NCI-H774 (cell line): ENCODE measurements around the gene WDR76.

Experiments
- DNase-seq: peaks from one replicate; lab custom pipeline; 2025; lab: John Stamatoyannopoulos, UW

The WDR76 gene

DNA sequence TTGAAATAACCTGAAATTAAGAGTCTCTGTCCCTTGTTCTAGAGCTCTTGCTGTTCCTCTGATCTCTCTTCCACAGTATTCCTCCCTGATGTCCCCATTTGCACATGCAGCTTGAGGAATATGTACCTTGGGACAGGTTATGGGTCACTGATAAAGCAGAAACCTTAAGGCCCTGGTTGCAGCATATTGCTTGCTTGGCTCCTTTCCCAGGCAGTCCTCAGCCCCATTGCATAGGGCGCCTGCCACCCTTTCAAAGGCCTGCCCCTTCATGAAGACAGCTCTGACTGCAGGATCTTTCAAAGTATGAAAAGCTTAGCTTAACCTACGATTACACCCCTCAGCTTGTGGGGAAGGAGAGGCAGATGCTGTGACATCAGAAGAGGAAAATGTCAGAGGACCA is 51.6 kb downstream of the WDR76 start:
- no peak for DNase-seq

DNA sequence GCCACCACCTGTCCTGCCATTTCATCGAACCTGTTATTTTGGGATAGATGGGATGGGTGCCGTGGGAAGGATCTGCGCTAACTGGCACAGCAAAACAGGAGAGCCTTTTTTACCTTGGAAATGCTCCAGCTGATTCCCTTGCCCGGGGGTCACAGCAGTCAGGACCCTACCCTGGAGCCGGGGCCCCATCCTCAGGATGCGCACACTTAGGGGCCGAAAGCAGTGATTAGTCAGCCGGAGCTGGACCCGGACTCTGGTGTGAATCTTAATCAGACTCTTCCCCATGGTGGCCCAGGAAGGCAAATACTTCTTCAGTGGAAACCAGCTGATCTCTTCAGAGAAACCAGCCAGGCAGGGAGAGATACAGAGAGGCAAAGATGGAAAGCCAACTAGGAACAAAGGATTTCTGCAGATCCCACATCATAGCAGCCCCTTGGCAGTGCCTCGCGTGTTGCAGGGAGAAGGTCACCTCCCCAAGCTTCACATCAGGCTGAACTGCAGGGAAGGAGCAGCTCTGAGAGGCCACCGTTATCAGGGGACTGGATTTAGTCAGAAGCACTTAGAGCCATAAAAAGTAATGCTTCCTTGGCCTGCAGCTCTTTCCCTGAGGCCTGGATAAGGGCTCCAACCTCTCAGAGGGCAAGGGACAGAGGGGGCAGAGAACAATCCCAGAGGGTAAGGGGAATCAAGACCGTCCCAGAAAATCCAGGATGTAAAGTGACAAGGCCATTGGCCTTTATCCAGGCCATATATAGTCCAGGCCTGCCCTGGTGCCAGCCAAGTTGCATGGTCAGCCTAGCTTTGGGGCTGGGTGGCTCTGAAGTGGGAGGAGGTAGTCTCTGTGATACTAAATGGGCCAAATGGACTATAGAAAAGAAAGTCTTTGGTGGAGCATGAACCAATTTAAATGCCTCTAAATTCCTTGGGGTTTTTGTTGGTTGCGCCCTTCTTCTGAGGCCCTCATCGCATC is 52.9 kb downstream of the WDR76 start:
- DNase-seq = no peak

DNA sequence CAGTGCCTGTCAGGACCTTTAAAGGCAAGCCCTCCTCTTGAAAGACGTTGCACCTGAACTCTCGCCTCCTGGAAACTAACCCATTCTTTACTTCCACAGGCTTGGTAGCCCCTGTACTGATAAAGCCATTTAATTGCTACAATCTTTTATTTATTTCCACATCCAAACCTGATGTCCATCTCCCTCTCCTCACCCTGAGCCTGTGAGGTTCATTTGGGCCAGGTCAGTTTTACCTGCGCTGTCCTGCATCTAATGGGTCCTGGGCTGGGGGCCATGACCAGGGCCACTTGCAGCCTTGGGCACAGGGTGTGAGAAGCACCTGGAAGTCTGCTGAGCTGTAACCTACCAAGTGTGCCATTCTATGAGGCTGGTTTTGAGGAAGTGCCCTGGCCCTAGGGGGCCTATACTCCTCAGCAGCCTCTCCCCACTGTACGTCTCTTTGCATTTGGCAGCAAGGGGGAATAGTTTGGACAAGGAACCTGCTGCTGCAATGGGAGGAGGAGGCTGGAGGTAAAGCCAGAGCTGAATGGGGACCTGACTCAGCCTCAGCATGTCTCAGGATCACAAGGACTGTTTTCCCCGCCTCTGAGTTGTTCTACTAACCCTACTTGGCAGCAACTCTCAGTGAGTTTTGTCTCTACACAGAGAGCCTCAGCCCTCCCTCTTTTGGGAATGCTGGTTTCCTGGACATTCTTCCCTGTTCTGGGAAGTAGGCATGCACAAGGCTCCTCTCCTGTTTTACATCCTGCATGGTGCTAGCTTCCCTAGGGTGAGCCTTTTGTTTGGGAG is 53.8 kb downstream of the WDR76 start:
- DNase-seq = no peak

DNA sequence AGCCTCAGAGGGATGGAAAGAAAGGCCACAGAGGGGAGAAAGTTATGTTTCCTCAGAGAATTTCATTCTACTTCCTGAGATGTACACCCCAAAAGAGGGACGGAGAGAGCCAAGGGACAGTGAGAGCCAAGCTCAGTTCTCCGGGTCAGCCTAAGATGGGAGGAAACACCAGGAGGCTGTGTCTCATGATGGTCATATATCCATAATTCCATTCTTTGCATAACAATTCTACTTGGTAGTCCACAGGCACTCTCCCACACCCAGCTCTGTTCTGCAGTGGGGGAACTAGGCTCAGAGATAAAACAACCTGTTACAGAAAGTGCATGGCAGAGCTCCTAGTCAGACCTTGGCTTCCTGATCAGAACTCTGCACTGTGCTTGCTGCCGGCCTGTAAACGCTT is 54.4 kb downstream of the WDR76 start:
- no peak for DNase-seq

DNA sequence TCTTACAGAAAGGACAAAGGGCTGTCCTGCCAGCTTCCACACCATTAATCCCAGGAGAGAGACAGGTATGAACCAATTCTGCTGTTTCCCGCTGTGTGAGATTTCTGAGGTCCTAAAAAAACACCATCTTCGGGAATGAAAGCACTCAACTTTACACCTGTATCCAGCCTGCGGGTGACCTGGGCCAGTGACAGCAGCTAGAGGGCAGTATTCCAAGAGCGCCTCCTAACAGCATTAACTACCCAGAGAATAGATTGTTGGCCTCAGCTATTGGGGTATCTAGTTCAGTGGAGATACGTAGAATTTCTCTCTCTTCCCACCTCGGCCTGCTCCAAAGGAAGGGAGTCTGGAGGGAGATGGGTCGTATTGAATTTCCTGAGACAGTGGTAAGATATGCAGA is 55.1 kb downstream of the WDR76 start:
- DNase-seq = no peak

DNA sequence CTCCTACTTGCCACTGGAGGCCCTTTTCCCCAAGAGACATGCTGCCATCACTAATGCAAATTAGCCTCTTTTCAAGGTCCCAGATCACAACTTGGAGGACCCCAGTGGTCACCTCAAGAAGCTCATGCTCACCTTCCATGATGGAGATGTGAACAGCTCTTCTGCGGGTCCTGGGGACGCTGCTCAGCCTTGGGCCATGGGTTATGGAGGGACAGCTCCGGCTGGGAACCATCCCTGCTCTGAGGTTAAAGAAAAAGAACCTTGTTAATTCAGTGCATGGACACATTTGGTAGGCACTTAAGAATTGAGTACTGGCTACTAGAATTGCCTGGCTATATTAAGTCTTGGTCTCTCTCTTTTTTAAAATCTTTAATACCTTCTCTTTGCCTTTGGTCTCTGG is 56.8 kb downstream of the WDR76 start:
- DNase-seq = no peak

DNA sequence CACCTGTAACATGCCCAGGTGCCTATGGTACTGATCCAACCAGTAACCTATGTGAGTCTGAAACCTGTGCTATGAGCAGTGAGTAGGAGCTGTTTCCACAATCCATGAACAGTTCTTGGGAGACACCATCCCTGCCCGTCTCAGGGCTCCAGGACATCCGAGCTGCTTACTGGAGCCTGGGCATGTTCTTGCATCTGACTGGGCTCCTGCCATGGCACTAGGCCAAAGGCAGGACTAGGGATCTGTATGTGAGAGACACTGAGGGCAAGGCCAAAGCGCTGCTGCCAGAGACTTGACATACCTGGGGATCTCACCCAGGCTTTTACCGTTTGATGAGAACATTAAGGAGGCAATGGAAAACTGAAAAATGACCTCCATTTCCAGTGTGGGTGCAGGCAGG is 59.8 kb downstream of the WDR76 start:
- no peak for DNase-seq

DNA sequence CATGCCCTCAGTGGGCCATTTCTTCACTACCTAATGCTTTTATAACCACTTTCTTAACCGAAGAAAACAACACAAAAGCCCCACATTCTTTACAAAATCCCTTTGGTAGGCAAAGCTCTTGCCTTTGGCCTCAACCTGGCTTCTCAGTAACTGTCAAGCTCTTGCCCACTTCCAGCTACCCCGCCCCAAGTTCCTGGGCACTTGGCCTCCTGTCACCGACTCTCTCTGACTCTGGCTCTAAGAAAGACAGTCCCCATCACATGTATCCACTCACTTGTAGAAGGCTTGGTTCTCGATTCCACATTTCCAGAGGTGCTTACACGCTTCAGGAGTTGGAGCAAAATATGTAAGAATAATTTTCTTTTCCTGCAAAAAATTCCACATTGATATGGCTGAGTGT is 61.1 kb downstream of the WDR76 start:
- DNase-seq = no peak

DNA sequence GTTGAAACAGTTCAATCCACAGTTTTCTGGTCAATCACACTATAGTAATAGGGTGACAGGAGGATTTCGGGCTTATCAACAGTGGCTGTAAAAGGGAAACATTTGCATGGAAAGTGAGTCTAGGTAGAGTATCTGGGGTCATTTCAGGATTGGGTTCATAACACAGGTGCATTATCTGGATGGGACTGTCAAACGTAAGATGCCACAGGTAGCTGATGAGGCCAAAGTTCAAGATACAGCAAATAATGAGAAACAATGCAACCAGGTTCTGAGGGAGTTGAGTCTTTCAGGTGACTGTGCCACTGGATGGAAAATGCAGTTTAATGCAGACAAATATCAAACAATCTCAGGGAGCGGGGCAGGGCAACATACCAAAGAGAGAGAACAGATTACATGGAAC is 62.2 kb downstream of the WDR76 start:
- no peak for DNase-seq

DNA sequence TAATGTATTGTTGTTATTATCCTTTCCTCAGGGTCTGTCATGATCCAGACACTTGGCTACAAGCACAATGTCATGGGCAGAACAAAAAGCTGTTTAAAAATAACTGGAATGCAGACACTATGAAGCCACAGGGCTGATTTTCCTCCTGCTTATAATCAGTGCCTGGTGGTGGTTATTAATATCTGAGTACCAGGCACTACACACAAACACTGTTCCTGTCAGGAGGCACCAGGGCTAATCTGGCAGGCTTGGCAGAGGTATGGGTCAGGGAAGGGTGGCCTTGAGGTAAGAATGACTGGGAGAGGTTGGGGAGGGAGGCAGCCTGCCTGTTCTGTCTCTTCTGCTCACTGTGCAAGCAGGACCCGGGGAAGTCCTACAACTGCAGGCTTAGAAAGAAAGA is 67.2 kb downstream of the WDR76 start:
- no peak for DNase-seq

DNA sequence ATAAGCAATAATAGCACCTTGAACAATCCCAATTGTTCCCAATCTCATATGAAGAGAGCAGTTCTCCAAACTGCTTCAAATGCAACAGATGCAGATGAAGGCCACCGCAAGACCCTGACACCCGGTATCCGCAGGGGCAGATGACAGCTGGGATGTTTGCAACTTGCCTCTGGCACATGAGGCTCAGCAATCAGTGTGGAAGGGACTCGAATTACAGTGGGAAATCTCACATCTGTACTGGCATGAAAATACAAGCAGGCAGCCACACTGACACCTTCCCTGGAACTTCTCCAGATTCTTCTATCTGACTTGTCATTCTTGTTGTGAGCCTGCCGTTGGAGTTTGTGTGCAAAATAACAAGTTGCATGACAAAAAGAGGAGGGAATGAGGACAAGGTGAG is 68.8 kb downstream of the WDR76 start:
- no peak for DNase-seq

DNA sequence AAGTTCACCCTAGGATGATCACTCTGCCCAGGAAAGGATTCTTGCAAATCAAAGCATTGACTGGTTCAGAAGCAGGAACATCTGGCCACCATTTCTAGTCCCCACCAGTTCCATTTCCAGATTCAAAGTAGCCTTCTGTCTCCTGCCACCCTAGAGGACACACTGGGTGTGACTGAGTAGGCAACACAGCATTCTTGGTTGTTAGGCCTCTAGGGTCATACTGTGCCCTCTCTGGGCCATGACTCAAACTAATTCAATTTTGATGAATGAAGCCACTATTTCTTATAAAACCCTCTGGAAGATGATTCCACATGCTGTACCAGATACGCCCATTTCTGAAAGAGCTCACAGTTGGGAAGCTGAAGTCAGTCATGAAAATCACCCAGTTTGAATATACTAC is 69.7 kb downstream of the WDR76 start:
- DNase-seq = no peak

DNA sequence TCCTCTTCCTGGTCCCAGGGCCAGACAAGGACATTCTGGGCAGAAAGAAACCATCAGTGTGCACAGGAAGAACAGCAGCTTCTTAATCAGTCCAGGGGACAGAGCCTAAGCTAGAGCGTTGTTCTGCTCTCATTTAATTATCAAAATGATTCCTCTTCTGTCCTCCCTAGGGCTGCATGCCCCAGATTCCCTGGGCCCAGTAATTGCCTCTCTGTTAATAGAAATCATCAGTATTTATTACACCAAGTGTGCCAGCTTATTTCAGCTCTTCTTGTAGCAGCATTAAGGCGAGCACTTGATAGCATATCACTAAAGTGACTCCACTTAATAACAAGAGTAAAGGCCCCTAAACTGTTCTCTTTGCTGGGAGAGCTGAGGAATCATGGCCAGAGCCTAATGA is 72.1 kb downstream of the WDR76 start:
- DNase-seq = no peak

DNA sequence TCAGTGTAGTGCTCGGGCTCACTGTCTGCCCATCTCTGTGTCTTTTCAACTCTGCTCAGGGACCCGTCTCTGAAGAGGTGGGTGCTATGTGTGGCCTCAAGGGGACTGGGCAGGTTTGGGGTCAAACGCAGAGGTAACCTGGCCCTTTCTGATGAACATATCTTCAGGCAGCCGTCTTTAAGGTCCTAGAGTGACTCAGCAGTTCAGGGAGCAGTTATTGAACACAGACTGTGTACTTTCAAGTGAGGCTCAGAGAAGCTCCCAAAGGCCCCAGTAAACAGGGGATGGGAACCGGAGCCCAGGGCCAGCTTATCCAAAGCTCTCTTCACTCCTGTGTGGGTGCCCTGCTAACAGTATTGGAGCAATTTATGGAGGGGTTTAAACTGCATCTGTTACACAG is 73.1 kb downstream of the WDR76 start:
- DNase-seq = no peak

DNA sequence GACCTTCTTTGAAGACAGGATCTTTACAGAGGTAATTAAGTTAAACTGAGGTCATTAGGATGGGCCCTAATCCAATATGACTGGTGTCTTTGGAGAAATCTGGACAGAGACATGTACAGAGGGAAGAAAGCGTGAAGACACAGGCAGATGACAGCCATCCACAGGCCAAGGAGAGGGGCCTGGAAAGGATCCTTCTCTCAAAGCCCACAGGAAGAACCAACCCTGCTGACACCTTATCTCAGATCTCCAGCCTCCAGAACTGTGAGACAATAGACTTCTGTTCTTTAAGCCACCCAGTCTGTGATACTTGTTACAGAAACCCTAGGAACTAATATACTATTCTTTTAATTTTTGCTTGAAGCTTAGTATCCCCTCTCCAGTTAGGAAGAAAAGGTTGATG is 74.2 kb downstream of the WDR76 start:
- DNase-seq = no peak

DNA sequence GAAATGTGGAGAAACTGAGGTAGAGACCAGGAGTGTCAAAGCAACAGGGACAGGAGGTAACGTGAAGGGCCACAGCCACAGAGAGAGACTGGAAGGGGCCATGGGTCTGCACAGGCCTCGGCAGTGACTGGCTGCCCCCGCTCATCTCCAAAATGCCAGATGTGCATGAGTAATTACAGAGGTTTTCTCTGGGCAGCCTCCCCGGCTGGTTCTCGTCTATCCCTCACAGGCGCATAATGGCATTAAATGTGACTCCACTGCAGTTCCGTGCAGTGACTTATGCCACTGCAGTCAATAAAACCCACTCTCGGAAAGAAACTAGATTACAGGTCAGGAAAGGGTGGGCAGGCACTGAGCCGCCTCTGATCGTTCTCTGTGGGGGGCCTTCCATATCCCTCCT is 74.7 kb downstream of the WDR76 start:
- no peak for DNase-seq

DNA sequence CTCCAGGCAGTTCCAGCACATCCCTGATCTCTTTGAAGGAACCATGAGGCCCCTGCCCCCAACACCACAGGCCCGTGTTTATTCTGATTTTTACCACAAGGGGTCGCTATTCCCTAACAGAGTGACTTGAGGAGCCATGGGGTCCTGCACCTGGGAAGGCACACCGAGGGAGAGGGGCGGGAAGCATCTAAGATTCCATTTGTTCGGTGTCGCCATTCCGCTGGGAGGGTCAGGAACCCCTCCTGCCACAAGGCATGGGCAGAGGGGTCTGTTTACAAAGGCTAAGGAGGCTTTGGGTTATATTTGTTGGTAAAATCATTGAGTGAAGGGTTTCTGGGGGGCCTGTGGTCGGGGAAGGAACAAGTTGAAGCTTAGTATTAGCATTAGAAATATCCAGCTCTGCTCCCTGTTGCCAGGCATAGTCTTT is 77.1 kb downstream of the WDR76 start:
- DNase-seq = peak; percentile 41

DNA sequence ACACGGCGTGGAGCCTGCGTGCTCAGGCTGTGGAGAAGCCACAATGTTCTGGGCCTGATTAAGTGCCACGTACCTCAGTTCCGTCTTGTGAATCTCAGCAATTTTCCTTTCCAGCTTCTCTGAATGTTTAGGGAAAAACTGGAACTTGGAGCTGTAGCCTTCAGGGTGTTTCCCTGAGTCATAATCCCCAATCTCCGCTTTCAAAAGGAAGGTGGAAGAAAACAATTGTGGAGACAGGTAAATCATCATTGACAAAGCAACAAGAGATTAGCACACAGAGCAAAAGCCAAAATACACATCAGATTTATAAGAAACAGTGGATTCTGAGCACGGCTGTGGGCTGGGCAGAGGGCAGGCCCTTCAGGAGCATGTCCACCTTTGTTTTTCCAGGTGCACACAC is 79.0 kb downstream of the WDR76 start:
- no peak for DNase-seq

DNA sequence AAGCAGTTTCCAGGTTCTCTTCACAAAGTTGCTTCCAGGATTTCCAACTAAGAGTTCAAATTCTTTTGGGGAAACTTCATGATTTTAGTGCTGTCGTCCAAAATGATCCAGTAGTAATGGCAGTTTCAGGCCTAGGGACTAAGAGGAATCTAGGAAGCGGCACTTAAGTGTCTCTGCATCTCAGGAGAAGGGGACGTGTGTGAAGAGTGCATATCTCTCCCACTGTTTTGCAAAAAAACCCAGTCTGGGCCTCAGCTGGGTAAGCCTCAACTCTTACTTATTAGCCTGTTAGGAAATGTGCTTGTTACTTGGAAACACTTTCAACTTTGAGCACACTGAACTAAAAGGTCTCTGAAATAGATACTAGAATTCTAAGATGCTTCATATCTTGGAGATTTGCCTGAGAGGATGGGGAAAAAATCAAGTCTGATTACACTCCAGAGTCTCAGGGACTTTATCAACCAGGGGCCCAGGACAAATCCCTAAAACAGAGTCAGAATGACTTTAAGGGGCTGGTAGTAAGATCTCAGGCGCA is 81.8 kb downstream of the WDR76 start:
- no peak for DNase-seq

DNA sequence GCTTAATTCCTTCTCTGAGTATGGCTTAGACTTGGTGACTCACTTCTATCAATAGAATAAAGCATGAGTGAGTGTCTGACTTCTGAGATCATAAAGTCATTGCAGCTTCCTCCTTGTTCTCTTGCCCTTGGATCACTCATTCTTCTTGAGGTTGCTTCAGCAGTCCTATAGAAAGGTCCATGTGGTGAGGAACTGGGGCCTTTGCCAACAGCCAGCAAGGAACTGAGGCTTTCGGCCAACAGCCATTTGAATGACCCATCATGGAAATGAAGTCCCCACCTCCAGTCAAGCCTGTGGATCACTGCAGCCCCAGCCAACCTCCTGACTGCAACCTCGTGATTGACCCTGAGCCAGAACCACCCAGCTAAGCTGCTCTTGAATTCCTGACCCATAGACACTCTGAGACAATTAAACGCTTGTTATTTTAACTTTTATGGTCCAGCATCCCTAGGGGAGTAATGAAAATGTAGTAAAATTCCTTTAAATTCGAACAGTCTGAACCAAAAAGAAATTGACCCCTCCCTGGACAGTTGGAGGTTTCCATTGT is 84.5 kb downstream of the WDR76 start:
- DNase-seq = no peak

DNA sequence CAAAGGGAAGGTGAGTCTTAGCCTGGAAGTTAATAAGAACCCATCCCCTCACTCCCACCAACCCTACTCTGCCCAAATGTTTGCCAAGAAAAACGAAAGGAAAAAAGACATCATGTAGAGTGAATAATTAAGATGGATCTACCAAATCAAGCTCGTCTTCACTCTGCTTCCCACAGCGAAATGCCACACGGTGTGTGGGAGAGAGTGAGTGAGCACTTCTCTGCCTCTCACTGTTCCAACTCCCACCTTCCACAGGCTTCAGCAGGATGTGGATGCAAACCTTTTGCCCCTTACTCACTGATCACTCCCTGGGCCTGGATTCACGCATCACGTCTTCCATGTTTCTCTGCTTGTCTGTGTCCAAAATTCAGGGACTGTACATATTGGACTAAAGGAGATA is 85.4 kb downstream of the WDR76 start:
- no peak for DNase-seq

DNA sequence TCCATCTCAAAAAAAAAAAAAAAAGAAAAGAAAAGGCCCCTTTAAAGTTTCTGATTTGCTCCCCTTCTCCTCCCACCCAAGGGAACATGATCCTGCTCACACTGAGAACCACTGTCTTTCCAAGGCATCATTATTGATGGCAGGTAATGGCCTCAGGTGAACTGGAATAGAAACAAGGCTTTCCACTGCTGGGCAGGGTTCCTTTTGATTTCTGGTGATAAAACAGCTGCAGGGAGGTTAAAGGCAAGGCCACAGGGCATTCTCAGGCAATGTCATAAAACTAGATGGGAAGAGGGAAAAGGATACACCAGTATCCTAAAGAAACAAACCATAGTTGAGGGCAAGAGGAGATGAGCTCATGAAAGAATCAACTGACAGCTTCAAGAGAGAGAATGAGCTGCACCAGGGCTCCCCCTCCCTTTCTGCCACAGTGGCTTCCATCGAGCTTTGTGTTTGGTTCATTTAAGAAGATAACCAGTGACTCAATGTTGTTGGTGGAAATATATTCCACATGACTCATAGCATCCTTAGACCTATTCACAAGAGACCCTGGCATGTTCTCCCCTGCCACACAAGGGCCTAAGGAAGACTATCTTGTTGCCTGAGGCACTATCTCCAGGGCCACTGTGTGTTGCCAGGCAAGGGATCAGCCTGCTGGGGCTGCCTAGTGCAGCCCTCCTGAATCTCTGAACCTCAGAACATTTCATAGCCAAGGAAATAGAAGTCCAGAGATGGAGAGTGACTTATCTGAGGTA is 86.4 kb downstream of the WDR76 start:
- no peak for DNase-seq
